OCI-LY7 (cell line): ENCODE measurements around the gene PGAP6. TPM values are rescaled to one million over a fixed set of nuclear protein-coding genes. Genes with fewer than 3 reads are reported as not detected.

Experiments
- BruUV-seq: library from RNA; stranded (reverse); fragments of 400-500 nt; replicated peaks from 2 replicates; lab custom pipeline; 2021; lab: Mats Ljungman, UMichigan
- CTCF ChIA-PET: fragments of 300-600 bp; sonication (Branson Sonifier 250); formaldehyde crosslinking; loops from one replicate; lab custom pipeline; 2022; ENCODE audit warnings: antibody characterized with exemption; ENCODE audit not compliant: unreplicated experiment; lab: Charles Lee
- POLR2A ChIA-PET: fragments of 300-600 bp; sonication (Branson Sonifier 250); formaldehyde crosslinking; loops from one replicate; lab custom pipeline; 2022; ENCODE audit warnings: antibody characterized with exemption; lab: Charles Lee
- DNase-seq: peaks from one replicate; pipeline ENCODE4 v3.0.0-alpha.2; 2015; ENCODE audit warnings: low spot score
- H2AFZ ChIP-seq: fragments of 200-600 bp; sonication (generic), shearing (Covaris generic); 2 replicates; pipeline ENCODE4 v1.6.1; 2014; ENCODE audit warnings: mild to moderate bottlenecking, antibody characterized with exemption, low read length, moderate library complexity
- H3K27ac ChIP-seq: fragments of 200-600 bp; sonication (generic); 2 replicates; pipeline ENCODE4 v1.5.1; 2014; ENCODE audit warnings: mixed run types, low read depth, mild to moderate bottlenecking, moderate library complexity, low read length, inconsistent platforms; ENCODE audit not compliant: poor library complexity, severe bottlenecking
- H3K36me3 ChIP-seq: fragments of 200-600 bp; sonication (generic); 2 replicates; pipeline ENCODE4 v1.6.1; 2014; ENCODE audit warnings: mild to moderate bottlenecking, antibody characterized with exemption, low read length, moderate library complexity, mixed read lengths; ENCODE audit not compliant: insufficient read depth
- H3K4me1 ChIP-seq: fragments of 200-600 bp; sonication (generic); 2 replicates; pipeline ENCODE4 v1.5.1; 2014; ENCODE audit warnings: mild to moderate bottlenecking, low read length; ENCODE audit not compliant: insufficient read depth, poor library complexity, severe bottlenecking
- H3K4me2 ChIP-seq: fragments of 200-600 bp; sonication (generic); 2 replicates; pipeline ENCODE4 v1.6.1; 2014; ENCODE audit warnings: mild to moderate bottlenecking, low read length
- H3K4me3 ChIP-seq: fragments of 200-600 bp; sonication (generic); 2 replicates; pipeline ENCODE4 v1.5.1; 2014; ENCODE audit warnings: mild to moderate bottlenecking, low read depth, low read length; ENCODE audit not compliant: poor library complexity, severe bottlenecking
- H3K79me2 ChIP-seq: fragments of 200-600 bp; sonication (generic); 2 replicates; pipeline ENCODE4 v1.6.1; 2016; ENCODE audit warnings: low read depth, mild to moderate bottlenecking, low read length, moderate library complexity, mixed read lengths; ENCODE audit not compliant: insufficient read depth
- H3K9me2 ChIP-seq: fragments of 200-600 bp; sonication (generic); 2 replicates; pipeline ENCODE4 v1.6.1; 2016; ENCODE audit warnings: mild to moderate bottlenecking, low read length, mixed read lengths; ENCODE audit not compliant: insufficient read depth
- H3K9me3 ChIP-seq: fragments of 200-600 bp; sonication (generic); 2 replicates; pipeline ENCODE4 v1.6.1; 2014; ENCODE audit warnings: mild to moderate bottlenecking, mixed run types, low read length, mixed read lengths
- H4K20me1 ChIP-seq: fragments of 200-600 bp; sonication (generic); 2 replicates; pipeline ENCODE4 v1.6.1; 2014; ENCODE audit warnings: mild to moderate bottlenecking, antibody characterized with exemption, low read length, moderate library complexity, mixed read lengths; ENCODE audit not compliant: insufficient read depth
- EZH2phosphoT487 ChIP-seq: fragments of 200-600 bp; sonication (generic); IDR thresholded peaks from 2 replicates; pipeline ENCODE4 v1.6.1; 2018; ENCODE audit warnings: low read depth, borderline replicate concordance, mild to moderate bottlenecking, mixed run types, antibody characterized with exemption, low read length, moderate library complexity, mixed read lengths
- intact Hi-C: fragments of 100-400 bp; cut with micrococcal nuclease; formaldehyde crosslinking; loops from one replicate; pipeline ENCODE4 v1.10.0; 2022; ENCODE audit not compliant: unreplicated experiment
- total RNA-seq, 2 experiments: library from RNA; depleted of rRNA in 1 of 2; stranded (reverse); fragments of >200 nt in 1 of 2; shearing (Covaris generic) in 1 of 2; gene quantifications; 2 replicates each; pipeline ENCODE4 v1.2.3, GENCODE V29; 2014 to 2022
- TF ChIP-seq, protein P1 (sequence below): fragments of 200-600 bp; sonication (generic); conservative IDR thresholded peaks from 2 replicates; pipeline ENCODE4 v1.5.1; 2014; ENCODE audit warnings: mild to moderate bottlenecking, antibody characterized with exemption, low read length, moderate library complexity, mixed read lengths

PGAP6 gene
- total RNA-seq, 2 experiments from 2014 or later, result 41.2 to 50.6 TPM

DNA sequence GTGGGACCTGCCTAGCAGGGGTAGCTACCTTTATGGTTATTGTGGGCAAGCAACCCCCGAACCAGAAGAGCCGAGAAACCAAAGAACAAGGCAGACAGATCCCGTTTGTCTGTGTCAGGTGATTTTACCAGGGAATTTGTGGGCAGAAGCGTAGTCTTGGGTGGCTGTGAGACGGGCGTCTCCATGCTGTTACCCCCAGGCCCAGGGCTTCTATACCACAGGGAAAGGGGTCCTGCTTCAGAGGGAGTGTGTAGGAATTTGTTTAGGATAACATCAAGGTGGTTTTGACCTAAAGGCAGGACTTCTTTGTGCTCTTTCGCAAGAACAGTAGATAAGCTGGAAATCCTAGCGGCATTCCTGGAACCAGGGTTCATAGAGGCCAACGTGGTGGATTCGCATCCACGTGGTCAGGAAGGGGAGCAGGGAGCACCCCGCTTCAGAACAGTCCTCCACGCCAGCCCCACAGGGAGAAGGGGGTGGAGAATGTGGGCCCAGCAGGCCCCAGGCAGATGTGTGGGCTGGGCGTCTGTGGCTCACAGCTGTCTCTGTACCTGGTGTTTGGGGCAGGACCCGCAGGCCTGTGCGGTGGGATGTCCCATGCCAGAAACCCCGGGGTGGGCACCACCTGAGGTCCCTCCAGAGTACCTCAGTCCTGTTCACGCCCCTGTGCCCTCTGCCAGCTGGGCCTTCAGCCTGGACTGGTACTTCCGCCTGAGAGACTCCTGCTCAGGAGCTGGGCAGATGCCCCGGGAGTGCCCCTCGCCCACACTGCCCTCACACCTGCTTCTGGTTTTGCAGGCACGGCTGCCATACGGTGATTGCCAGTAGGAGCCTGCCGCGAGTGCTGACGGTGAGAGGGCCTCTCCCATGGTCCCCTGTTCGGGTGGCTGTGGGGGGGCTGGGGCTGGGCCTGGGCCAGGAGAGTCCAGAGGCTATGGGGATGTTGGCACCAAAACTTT, 24.0 kb upstream of the PGAP6 start:
- H3K9me2 ChIP-seq, result no peaks in the 10 kb centered on the region
- no peak overlapping the region for H3K4me3 ChIP-seq
- no peaks in the 10 kb centered on the region for H3K36me3 ChIP-seq
- ChIA-PET POLR2A (no interaction called here), CTCF (no interaction called here)
- no peaks in the 10 kb centered on the region for H3K79me2 ChIP-seq
- BruUV-seq, result no TSS peak
- H3K4me1 ChIP-seq, result peaks cover 6% of the 10 kb centered on the region
- H4K20me1 ChIP-seq, result no peaks in the 10 kb centered on the region
- DNase-seq, result no peak
- TF ChIP-seq EZH2phosphoT487, result no peak
- TF ChIP-seq, protein P1, sequence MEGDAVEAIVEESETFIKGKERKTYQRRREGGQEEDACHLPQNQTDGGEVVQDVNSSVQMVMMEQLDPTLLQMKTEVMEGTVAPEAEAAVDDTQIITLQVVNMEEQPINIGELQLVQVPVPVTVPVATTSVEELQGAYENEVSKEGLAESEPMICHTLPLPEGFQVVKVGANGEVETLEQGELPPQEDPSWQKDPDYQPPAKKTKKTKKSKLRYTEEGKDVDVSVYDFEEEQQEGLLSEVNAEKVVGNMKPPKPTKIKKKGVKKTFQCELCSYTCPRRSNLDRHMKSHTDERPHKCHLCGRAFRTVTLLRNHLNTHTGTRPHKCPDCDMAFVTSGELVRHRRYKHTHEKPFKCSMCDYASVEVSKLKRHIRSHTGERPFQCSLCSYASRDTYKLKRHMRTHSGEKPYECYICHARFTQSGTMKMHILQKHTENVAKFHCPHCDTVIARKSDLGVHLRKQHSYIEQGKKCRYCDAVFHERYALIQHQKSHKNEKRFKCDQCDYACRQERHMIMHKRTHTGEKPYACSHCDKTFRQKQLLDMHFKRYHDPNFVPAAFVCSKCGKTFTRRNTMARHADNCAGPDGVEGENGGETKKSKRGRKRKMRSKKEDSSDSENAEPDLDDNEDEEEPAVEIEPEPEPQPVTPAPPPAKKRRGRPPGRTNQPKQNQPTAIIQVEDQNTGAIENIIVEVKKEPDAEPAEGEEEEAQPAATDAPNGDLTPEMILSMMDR, result no peak
- H3K27ac ChIP-seq, result no peak overlapping the region
- no peaks in the 10 kb centered on the region for H3K9me3 ChIP-seq
- H2AFZ ChIP-seq, result no peak overlapping the region
- intact Hi-C loops, result no loop called here
- H3K4me2 ChIP-seq, result no peak overlapping the region

DNA sequence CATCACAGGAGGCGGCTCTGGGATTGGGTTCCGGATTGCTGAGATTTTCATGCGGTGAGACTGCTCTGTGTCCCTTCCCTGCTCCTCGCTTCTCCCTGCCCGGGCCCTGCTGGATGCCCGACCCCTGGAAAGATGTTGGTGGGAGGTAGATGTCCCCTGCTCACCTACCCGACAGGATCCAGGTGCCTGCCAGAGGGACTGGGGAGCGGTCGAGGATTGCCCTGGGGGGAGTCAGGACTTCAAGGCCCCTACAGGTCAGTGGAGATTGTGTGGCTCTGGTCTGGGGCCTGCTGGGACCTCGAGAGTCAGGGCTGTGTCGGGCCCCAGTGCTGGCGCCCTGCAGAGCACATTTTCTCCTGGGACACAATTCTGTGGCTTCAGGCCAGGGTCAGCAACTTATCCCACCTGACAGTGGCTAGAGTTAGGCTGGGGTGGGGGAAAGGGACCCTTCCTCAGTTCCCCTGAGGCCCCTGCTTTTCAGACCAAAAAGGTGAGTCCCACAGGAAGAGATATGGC, 23.3 kb upstream of the PGAP6 start:
- no peaks in the 10 kb centered on the region for H4K20me1 ChIP-seq
- ChIA-PET POLR2A (no interaction called here), CTCF (no interaction called here)
- H3K27ac ChIP-seq, result no peak overlapping the region
- DNase-seq, result no peak
- no peak overlapping the region for H2AFZ ChIP-seq
- no peak overlapping the region for H3K4me2 ChIP-seq
- H3K4me3 ChIP-seq, result no peak overlapping the region
- H3K9me2 ChIP-seq, result no peaks in the 10 kb centered on the region
- no peak for TF ChIP-seq EZH2phosphoT487
- TF ChIP-seq, protein P1, result no peak
- H3K36me3 ChIP-seq, result no peaks in the 10 kb centered on the region
- no peaks in the 10 kb centered on the region for H3K9me3 ChIP-seq
- no TSS peak for BruUV-seq
- H3K4me1 ChIP-seq, result peaks cover 14% of the 10 kb centered on the region
- intact Hi-C loops, result no loop called here
- no peaks in the 10 kb centered on the region; the same call in 1 of the 2 replicates for H3K79me2 ChIP-seq
